ENCODE measurements around the gene SLC22A13. TPM values are rescaled to one million over a fixed set of nuclear protein-coding genes. Genes with fewer than 3 reads are reported as not detected.

The SLC22A13 gene
- total and polyA plus RNA-seq, 9 of the 15 experiments (the other 6 are each of a cell fraction or from before 2014, with no cell fraction given): 0.09 to 0.49 (median 0.17) TPM; not detected in 3

DNA sequence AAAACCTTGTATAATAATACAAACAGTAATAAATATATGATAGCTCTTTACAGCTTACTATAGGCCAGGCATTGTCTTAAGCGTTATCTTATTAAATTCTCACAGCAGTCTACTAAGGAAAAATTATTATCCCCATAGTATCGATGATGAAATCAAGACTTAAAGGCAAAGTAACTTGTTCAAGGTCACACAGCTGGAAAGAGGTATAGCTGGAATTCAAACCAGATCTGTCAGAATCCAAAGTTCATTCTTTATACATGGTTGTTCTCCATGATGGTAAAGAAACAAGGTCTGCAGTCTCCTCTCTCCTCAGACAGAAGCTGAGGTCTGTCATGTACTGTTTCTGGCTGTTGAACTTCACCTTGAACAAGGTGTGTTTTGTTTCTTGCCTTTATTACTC lies 15.4 kb upstream of the SLC22A13 start:
- 92% methylated on average over 2 of the region's 2 CpGs for WGBS (ENCODE audit: insufficient coverage, low coverage, missing lambda C conversion rate)
- Histone ChIP-seq H3K79me2 (ENCODE audit: control insufficient read depth, insufficient read depth, low read length) (no peaks in the 10 kb centered on the region), H4K20me1 (replicated peaks; ENCODE audit: control insufficient read depth, insufficient read depth, low read length) (no peaks in the 10 kb centered on the region), H3K36me3 (ENCODE audit: control insufficient read depth, insufficient read depth, low read length) (peaks cover 94% of the 10 kb centered on the region), H3K4me3 (no peak overlapping the region), H3K4me2 (ENCODE audit: insufficient read depth, low read length) (no peak overlapping the region), H3K9me3 (replicated peaks; ENCODE audit: control insufficient read depth, insufficient read depth, low read depth, low read length) (no peaks in the 10 kb centered on the region), H3K9me1 (ENCODE audit: control insufficient read depth, insufficient read depth, low read length) (no peaks in the 10 kb centered on the region), H2AFZ (ENCODE audit: low read depth, low read length) (no peak overlapping the region), H3K4me1 (replicated peaks in 1 of 2; ENCODE audit: control insufficient read depth in 2 of 2, insufficient read depth in 2 of 2, low read length in 2 of 2) (no peaks in the 10 kb centered on the region), H3K27me3 (ENCODE audit: control insufficient read depth in 2 of 2, insufficient read depth in 2 of 2, low read length in 2 of 2) (no peaks in the 10 kb centered on the region), H3K27ac (ENCODE audit: extremely low read depth, low read depth, low read length) (no peak overlapping the region), H3K9ac (ENCODE audit: insufficient read depth in 1 of 2, low read depth in 2 of 2, low read length in 2 of 2) (no peak overlapping the region)
- DNase-seq (ENCODE audit: extremely low read depth in 1 of 4, low spot score in 3 of 4): no peak
- intact Hi-C loops (cut with micrococcal nuclease) (loop anchor here (10.0 kb wide), 1 partner anchor 115 kb away; the partner anchor contains the start of genes ACAA1 and MYD88), in situ Hi-C loops (cut with MboI) (no loop called here)
- TF ChIP-seq, protein P1, sequence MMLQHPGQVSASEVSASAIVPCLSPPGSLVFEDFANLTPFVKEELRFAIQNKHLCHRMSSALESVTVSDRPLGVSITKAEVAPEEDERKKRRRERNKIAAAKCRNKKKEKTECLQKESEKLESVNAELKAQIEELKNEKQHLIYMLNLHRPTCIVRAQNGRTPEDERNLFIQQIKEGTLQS (IDR thresholded peaks at IDR 0.05): peak; percentile 55
- TF ChIP-seq, protein P1 (CRISPR knock-in tag; conservative IDR thresholded peaks at IDR 0.05): no peak
- TF ChIP-seq CHD4 (IDR thresholded peaks at IDR 0.05; ENCODE audit: insufficient read depth, insufficient replicate concordance, low read depth, low read length, poor library complexity, severe bottlenecking) (no peak), RNF2 (IDR thresholded peaks at IDR 0.05) (no peak)
- no peak for ATAC-seq
- BruUV-seq (replicated peaks): no TSS peak
- no peak for FAIRE-seq
- ChIA-PET POLR2A (interaction anchor here (0.6 to 1.1 kb wide), 4 partner anchors 11 to 97 kb away, joined by 3 to 4 read pairs (median 4); partner anchors contain the start of gene XYLB), CTCF (ENCODE audit: low intra/inter-chr PET ratio) (no interaction called here)

DNA sequence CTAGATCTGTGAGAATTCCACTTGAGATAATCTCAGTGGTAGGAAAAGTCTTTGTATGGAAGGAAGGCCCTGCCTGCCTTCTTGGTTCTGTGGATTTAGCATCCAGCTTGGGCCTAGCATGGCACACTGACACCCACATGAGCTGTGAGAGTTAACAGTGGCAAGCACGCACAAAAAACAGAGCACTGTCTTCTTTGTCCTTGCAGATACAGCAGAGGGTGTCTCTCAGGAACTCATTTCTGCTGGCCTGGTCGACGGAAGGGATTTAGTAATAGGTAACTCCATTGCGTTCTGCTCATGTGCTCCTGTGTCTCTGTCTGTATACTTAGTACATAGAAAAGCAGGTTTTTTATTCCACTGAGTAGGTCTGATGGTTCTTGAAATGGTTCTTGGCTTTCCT lies 14.4 kb upstream of the SLC22A13 start:
- H3K9ac ChIP-seq (ENCODE audit: insufficient read depth in 1 of 2, low read depth in 2 of 2, low read length in 2 of 2): no peak overlapping the region
- no peaks in the 10 kb centered on the region for H3K4me1 ChIP-seq (replicated peaks in 1 of 2; ENCODE audit: control insufficient read depth in 2 of 2, insufficient read depth in 2 of 2, low read length in 2 of 2)
- no peaks in the 10 kb centered on the region for H3K9me1 ChIP-seq (ENCODE audit: control insufficient read depth, insufficient read depth, low read length)
- ChIA-PET CTCF (ENCODE audit: low intra/inter-chr PET ratio) (no interaction called here), POLR2A (interaction anchor here (1.1 kb wide), 1 partner anchor 12 kb away, joined by 4 read pairs; no protein-coding TSS in a partner anchor)
- peaks cover 87% of the 10 kb centered on the region for H3K36me3 ChIP-seq (ENCODE audit: control insufficient read depth, insufficient read depth, low read length)
- intact Hi-C loops (cut with micrococcal nuclease) (loop anchor here (10.0 kb wide), 1 partner anchor 116 kb away; the partner anchor contains the start of genes ACAA1 and MYD88), in situ Hi-C loops (cut with MboI) (no loop called here)
- no peaks in the 10 kb centered on the region for H3K9me3 ChIP-seq (replicated peaks; ENCODE audit: control insufficient read depth, insufficient read depth, low read depth, low read length)
- no peaks in the 10 kb centered on the region for H3K79me2 ChIP-seq (ENCODE audit: control insufficient read depth, insufficient read depth, low read length)
- ATAC-seq: no peak
- no peaks in the 10 kb centered on the region for H4K20me1 ChIP-seq (replicated peaks; ENCODE audit: control insufficient read depth, insufficient read depth, low read length)
- no TSS peak for BruUV-seq (replicated peaks)
- no peak for DNase-seq (ENCODE audit: extremely low read depth in 1 of 4, low spot score in 3 of 4)
- H3K4me3 ChIP-seq: no peak overlapping the region
- H3K27me3 ChIP-seq (ENCODE audit: control insufficient read depth in 2 of 2, insufficient read depth in 2 of 2, low read length in 2 of 2): no peaks in the 10 kb centered on the region
- 94% methylated on average over 4 of the region's 4 CpGs for WGBS (ENCODE audit: insufficient coverage, low coverage, missing lambda C conversion rate)
- no peak overlapping the region for H3K27ac ChIP-seq (ENCODE audit: extremely low read depth, low read depth, low read length)
- no peak overlapping the region for H3K4me2 ChIP-seq (ENCODE audit: insufficient read depth, low read length)
- no peak for FAIRE-seq
- no peak overlapping the region for H2AFZ ChIP-seq (ENCODE audit: low read depth, low read length)
- TF ChIP-seq E2F3 (CRISPR knock-in tag; IDR thresholded peaks at IDR 0.05): no peak
- no peak for TF ChIP-seq PURB (CRISPR knock-in tag; IDR thresholded peaks at IDR 0.05; ENCODE audit: low read depth)
- no peak for TF ChIP-seq RBM15 (IDR thresholded peaks at IDR 0.05; ENCODE audit: insufficient read depth, low read length)
- TF ChIP-seq RFX7 (CRISPR knock-in tag; IDR thresholded peaks at IDR 0.05): no peak
- TF ChIP-seq PCBP1 (IDR thresholded peaks at IDR 0.05; ENCODE audit: low read depth, low read length, poor library complexity, severe bottlenecking): no peak
- TF ChIP-seq SNIP1 (IDR thresholded peaks at IDR 0.05; ENCODE audit: low read depth): no peak
- TF ChIP-seq SMARCA5 (IDR thresholded peaks at IDR 0.05): no peak
- no peak for TF ChIP-seq ZNF699 (CRISPR knock-in tag; IDR thresholded peaks at IDR 0.05; ENCODE audit: insufficient replicate concordance)
- TF ChIP-seq MAFF (IDR thresholded peaks at IDR 0.05; ENCODE audit: low read length): no peak
- TF ChIP-seq MAZ (CRISPR knock-in tag; conservative IDR thresholded peaks at IDR 0.05 in 1 of 2, IDR thresholded peaks at IDR 0.05 in 1 of 2): no peak
- no peak for TF ChIP-seq RBM14 (IDR thresholded peaks at IDR 0.05; ENCODE audit: borderline replicate concordance, insufficient read depth, low read depth, low read length)
- TF ChIP-seq MCM3 (IDR thresholded peaks at IDR 0.05): no peak

Measured in K562 (cell line).